GM10266 (cell line): Measurements from ENCODE around the gene PEAK1.

ENCODE experiments used
- DNase-seq: peaks from one replicate; pipeline ENCODE4 v3.0.0; 2012; ENCODE audit errors: extremely low spot score
- TF ChIP-seq, protein P1 (sequence below): IDR thresholded peaks from 2 replicates; pipeline ENCODE4 v1.5.1; 2012; ENCODE audit warnings: mild to moderate bottlenecking, low read depth; ENCODE audit not compliant: control insufficient read depth, insufficient read depth; ENCODE audit errors: missing control alignments

PEAK1 gene

DNA sequence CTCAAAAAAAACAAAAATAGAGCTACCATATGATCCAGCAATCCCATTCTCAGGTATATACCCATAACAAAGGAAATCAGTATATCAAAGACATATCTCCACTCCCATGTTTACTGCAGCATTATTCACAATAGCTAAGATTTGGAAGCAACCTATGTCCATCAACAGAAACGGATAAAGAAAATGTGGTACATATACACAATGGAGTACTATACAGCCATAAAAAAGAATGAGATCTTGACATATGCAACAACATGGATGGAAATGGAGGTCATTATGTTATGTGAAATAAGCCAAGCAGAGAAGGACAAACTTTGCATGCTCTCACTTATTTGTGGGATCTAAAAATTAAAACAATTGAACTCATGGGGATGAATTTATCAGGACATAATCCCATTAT lies 19.6 kb downstream of the PEAK1 start:
- TF ChIP-seq, protein P1, sequence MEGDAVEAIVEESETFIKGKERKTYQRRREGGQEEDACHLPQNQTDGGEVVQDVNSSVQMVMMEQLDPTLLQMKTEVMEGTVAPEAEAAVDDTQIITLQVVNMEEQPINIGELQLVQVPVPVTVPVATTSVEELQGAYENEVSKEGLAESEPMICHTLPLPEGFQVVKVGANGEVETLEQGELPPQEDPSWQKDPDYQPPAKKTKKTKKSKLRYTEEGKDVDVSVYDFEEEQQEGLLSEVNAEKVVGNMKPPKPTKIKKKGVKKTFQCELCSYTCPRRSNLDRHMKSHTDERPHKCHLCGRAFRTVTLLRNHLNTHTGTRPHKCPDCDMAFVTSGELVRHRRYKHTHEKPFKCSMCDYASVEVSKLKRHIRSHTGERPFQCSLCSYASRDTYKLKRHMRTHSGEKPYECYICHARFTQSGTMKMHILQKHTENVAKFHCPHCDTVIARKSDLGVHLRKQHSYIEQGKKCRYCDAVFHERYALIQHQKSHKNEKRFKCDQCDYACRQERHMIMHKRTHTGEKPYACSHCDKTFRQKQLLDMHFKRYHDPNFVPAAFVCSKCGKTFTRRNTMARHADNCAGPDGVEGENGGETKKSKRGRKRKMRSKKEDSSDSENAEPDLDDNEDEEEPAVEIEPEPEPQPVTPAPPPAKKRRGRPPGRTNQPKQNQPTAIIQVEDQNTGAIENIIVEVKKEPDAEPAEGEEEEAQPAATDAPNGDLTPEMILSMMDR = no peak

DNA sequence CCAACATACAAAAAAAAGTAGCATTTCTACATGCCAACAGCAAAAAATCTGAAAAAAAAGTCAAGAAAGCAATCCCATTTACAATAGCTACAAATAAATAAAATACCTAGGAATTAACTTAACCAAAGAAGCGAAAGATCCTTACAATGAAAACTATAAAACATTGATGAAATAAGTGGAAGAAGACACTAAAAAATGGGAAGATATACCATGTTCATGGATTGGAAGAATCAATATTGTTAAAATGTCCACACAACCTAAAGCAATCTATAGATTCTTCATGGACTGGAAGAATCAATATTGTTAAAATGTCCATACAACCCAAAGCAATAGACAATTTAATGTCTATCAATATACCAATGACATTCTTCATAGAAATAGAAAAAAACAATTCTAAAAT lies 21.0 kb downstream of the PEAK1 start:
- TF ChIP-seq, protein P1 = no peak
- no peak for DNase-seq

More for the DNA sequence above, 19.6 kb downstream of the PEAK1 start:
- no peak for DNase-seq

DNA sequence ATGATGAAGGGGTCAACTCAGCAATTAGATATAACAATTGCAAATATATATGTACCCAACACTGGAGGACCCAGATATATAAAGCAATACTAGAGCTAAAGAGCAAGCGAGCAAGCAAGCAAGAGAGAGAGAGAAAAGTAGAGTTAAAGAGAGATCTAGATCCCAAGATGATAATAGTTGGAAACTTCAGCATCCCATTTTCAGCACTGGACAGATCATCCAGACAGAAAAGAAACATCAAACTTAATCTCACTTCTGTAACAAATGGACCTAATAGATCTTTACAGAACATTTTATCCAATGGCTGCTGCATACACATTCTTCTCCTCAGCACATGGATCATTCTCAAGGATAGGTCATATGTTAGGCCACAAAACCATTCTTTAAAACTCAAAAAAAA lies 23.2 kb downstream of the PEAK1 start:
- TF ChIP-seq, protein P1 = no peak
- DNase-seq = no peak

DNA sequence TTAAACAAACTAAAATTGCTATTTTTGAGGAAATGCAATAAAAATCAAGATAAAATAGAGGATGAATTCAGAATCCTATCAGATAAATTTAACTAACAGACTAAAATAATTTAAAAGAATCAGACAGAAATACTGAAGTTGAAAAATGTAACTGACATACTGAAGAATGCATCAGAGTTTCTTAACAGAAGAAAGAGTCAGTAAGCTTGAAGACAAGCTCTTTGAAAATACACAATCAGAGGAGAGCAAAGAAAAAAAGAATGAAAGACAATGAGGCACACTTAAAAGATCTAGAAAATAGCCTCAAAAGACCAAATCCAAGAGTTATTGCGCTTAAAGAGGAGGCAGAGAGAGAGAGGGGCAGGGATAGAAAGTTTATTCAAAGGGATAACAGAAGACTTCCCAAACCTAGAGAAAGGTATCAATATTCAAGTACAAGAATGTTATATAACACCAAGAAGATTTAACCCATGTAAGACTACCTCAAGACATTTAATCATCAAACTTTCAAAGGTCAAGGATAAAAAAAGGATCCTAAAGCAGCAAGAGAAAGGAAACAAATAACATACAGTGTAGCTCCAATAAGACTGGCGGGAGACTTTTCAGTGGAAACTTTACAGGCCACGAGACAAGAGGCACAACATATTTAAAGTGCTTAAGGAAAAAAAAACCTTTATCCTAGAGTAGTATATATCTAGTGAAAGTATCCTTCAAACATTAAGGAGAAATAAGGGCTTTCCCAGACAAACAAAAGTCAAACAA lies 24.7 kb downstream of the PEAK1 start:
- no peak for DNase-seq
- TF ChIP-seq, protein P1 = no peak

DNA sequence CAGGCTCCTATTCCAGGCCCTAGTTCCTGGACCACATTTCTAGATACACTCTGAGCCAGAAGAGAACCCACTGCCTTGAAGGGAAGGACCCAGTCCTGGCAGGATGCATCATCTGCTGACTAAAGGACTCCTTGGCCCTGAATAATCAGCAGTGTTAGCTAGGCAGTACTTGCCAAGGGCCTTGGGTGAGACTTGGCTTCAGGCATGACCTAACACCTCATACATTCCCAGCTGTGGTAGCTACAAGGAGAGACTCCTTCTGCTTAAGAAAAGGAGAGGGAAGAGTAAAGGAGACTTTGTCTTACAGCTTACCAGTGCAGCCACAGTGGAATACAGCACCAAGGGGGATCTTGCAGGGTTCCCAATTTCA lies 26.4 kb downstream of the PEAK1 start:
- TF ChIP-seq, protein P1 = no peak
- no peak for DNase-seq

DNA sequence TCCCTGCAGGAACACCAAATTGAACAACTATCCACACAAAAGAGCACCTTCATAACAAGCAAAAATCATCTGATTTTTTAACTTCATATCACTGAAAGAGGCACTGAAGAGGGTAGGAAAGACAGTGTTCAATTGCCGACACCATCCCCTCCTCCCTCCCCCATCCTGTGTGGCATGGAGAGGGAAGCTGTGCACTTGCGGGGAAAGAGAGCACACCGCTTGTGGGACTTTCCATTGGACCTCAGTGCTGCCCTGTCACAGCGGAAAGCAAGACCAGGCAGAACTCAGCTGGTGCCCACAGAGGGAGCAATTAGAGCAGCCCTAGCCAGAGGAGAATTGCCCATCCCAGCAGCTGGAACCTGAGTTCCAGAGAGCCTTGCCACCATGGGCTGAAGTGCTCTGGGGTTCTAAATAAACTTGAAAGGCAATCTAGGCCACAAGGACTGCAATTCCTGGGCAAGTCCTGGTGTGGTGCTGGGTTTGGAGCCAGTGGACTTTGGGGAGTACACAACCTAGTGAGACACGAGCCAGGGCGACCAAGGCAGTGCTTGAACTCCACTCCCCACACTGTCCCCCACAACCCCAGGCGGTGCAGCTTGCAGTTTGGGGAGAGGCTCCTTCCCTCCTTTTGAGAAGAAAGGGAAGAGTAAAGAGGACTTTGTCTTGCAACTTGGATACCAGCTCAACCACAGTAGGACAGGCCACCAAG lies 27.0 kb downstream of the PEAK1 start:
- TF ChIP-seq, protein P1 = no peak
- DNase-seq = no peak

DNA sequence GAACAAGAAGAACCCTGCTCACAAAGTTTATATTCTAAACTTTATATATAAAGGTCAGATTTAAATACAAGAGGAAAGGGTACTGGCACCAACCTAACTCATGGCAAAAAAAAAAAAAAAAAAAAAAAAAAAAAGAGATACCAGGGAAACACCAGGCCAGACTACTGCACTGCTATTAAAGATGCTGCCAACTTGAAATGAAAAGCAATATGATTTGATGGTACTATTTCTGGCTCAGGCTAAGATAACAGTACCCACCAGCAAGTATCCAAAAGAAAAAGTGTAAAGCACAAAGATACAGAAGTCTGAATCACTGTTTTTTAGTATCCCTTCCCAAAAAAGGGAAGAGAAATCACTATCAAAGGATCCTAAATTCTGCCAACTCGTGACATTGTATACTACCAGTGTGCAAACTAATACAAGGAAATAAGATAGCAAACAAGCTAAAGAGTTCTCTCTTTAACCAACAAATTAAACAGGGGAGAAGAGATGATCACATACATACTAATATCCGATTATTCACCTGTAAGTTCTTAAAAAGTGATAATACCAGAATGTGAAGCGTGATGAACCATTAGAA lies 28.4 kb downstream of the PEAK1 start:
- DNase-seq = no peak
- TF ChIP-seq, protein P1 = no peak
